G401 (cell line): Measurements from ENCODE around the gene INTS11. TPM values are rescaled to one million over a fixed set of nuclear protein-coding genes. Genes with fewer than 3 reads are reported as not detected.

Experiments used
- total RNA-seq: library from RNA; depleted of rRNA; stranded (reverse); fragments of >200 nt; shearing (Covaris generic); gene quantifications from 2 replicates; pipeline ENCODE4 v1.2.3, GENCODE V29; 2014; rRNA removed

INTS11 gene
- total RNA-seq, 1 experiment from 2014 or later: 107 TPM

Other genes with a start within 250 kb of the INTS11 start
- 11.9 and 17.1 TPM in 2 replicates for gene C1orf159, start 208.6 kb downstream of the INTS11 start, total RNA-seq
- gene TTLL10, start 150.8 kb downstream of the INTS11 start, total RNA-seq: not detected in 2 replicates
- gene TNFRSF18, start 118.1 kb downstream of the INTS11 start, total RNA-seq: 1.2 TPM in 1 of 2 replicates, not detected in the other
- gene TNFRSF4, start 110.5 kb downstream of the INTS11 start, total RNA-seq: not detected in 2 replicates
- 92.4 and 99.1 TPM in 2 replicates for gene SDF4, start 92.7 kb downstream of the INTS11 start, total RNA-seq
- gene B3GALT6, start 92.4 kb downstream of the INTS11 start, total RNA-seq: 38.4 and 44.3 TPM in 2 replicates
- 5.1 and 13.3 TPM in 2 replicates for gene C1QTNF12, start 77.9 kb downstream of the INTS11 start, total RNA-seq
- gene UBE2J2, start 50.8 kb downstream of the INTS11 start, total RNA-seq: 88.4 and 102 TPM in 2 replicates
- 0.71 and 1.2 TPM in 2 replicates for gene SCNN1D, start 44.2 kb downstream of the INTS11 start, total RNA-seq
- 23.6 and 33.8 TPM in 2 replicates for gene ACAP3, start 16.7 kb downstream of the INTS11 start, total RNA-seq
- gene PUSL1, start 16.1 kb downstream of the INTS11 start, total RNA-seq: 66.7 and 84.9 TPM in 2 replicates
- gene CPTP, start 142 bp upstream of the INTS11 start, total RNA-seq: 22.5 and 23.5 TPM in 2 replicates
- gene TAS1R3, start 6.6 kb upstream of the INTS11 start, total RNA-seq: 0.14 TPM in 1 of 2 replicates, not detected in the other
- 66.4 and 70.2 TPM in 2 replicates for gene DVL1, start 24.8 kb upstream of the INTS11 start, total RNA-seq
- 23.0 and 26.7 TPM in 2 replicates for gene MXRA8, start 33.9 kb upstream of the INTS11 start, total RNA-seq
- 210 and 263 TPM in 2 replicates for gene AURKAIP1, start 50.5 kb upstream of the INTS11 start, total RNA-seq
- 79.4 and 105 TPM in 2 replicates for gene CCNL2, start 74.7 kb upstream of the INTS11 start, total RNA-seq
- gene MRPL20, start 82.6 kb upstream of the INTS11 start, total RNA-seq: 60.9 and 75.0 TPM in 2 replicates
- gene ANKRD65, start 96.6 kb upstream of the INTS11 start, total RNA-seq: 0.43 and 0.54 TPM in 2 replicates
- 20.3 and 26.8 TPM in 2 replicates for gene VWA1, start 111.0 kb upstream of the INTS11 start, total RNA-seq
- gene ATAD3C, start 125.0 kb upstream of the INTS11 start, total RNA-seq: 0.14 TPM in 1 of 2 replicates, not detected in the other
- 73.1 and 102 TPM in 2 replicates for gene ATAD3B, start 147.1 kb upstream of the INTS11 start, total RNA-seq
- gene ATAD3A, start 187.5 kb upstream of the INTS11 start, total RNA-seq: 88.6 and 111 TPM in 2 replicates
- gene TMEM240, start 216.0 kb upstream of the INTS11 start, total RNA-seq: 1.1 TPM in 1 of 2 replicates, not detected in the other